ENCODE data around the gene VAT1L. TPM values are rescaled to one million over a fixed set of nuclear protein-coding genes. Genes with fewer than 3 reads are reported as not detected.

Gene VAT1L
- total RNA-seq, 1 experiment from 2014 or later: not detected

- no peak for TF ChIP-seq CTCF (IDR thresholded peaks at IDR 0.05; ENCODE audit: unreplicated experiment)
- Mint-ChIP-seq H3K9me3 (ENCODE audit: low read depth, unreplicated experiment) (peaks cover 3% of the 10 kb centered on the region), H3K36me3 (ENCODE audit: insufficient read depth, unreplicated experiment) (no peaks in the 10 kb centered on the region), H3K4me3 (ENCODE audit: low read depth, unreplicated experiment) (no peak overlapping the region), H3K27me3 (ENCODE audit: unreplicated experiment) (peaks cover 30% of the 10 kb centered on the region), H3K4me1 (ENCODE audit: low read depth, unreplicated experiment) (no peaks in the 10 kb centered on the region), H3K27ac (ENCODE audit: unreplicated experiment) (no peak overlapping the region)
- CTCF ChIA-PET: no interaction called here
- no peak for DNase-seq
- no TSS peak for BruUV-seq (replicated peaks)
- intact Hi-C loops (cut with micrococcal nuclease; ENCODE audit: unreplicated experiment): no loop called here
Observed at GRCh38 chr16:77993111-77993985, 205.0 kb downstream of the VAT1L start.

GRCh38 chr16:77995843-77996455 lies 207.6 kb downstream of the VAT1L start:
- CTCF ChIA-PET: no interaction called here

DNA sequence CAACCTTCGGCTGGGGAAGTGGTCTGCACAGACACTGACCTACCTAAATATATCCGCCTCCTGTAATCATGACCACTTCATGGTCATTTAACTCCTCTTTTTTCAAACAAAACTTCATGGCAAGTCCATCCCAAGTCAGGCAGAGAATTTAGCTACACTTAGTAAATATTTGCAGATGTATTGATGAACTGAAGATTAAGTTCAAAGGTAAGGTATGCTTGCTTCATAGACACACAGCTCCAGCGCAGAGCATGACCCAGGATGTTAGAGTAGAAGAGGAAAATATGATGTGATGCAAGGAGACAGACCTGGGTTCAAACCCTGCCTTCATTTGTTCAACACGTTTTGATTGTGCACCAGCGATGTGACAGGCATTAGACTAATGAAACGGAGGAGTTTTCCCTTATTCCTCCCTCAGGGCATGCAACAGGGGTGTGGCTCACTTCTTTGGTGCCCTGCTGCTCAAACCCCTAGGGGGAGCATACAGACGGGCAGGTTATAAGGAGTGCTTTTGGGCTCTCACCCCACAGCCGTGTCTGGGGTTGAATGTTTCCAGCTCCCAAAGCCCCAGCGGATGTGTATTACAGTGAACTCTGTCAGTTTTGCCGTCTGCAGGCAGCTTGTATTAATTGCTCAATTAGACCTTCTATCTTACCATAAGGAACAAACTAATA lies 210.1 kb downstream of the VAT1L start:
- CTCF ChIA-PET: no interaction called here
- Mint-ChIP-seq H3K9me3 (ENCODE audit: low read depth, unreplicated experiment) (peaks cover 4% of the 10 kb centered on the region), H3K36me3 (ENCODE audit: insufficient read depth, unreplicated experiment) (no peaks in the 10 kb centered on the region), H3K4me1 (ENCODE audit: low read depth, unreplicated experiment) (no peaks in the 10 kb centered on the region), H3K27ac (ENCODE audit: unreplicated experiment) (no peak overlapping the region), H3K27me3 (ENCODE audit: unreplicated experiment) (no peaks in the 10 kb centered on the region), H3K4me3 (ENCODE audit: low read depth, unreplicated experiment) (no peak overlapping the region)
- intact Hi-C loops (cut with micrococcal nuclease; ENCODE audit: unreplicated experiment): no loop called here
- BruUV-seq (replicated peaks): no TSS peak
- no peak for DNase-seq
- TF ChIP-seq CTCF (IDR thresholded peaks at IDR 0.05; ENCODE audit: unreplicated experiment): no peak

More at GRCh38 chr16:77995843-77996455, 207.6 kb downstream of the VAT1L start:
- no peak for TF ChIP-seq CTCF (IDR thresholded peaks at IDR 0.05; ENCODE audit: unreplicated experiment)
- Mint-ChIP-seq H3K27me3 (ENCODE audit: unreplicated experiment) (peaks cover 14% of the 10 kb centered on the region), H3K36me3 (ENCODE audit: insufficient read depth, unreplicated experiment) (no peaks in the 10 kb centered on the region), H3K9me3 (ENCODE audit: low read depth, unreplicated experiment) (peaks cover 4% of the 10 kb centered on the region), H3K27ac (ENCODE audit: unreplicated experiment) (no peak overlapping the region), H3K4me1 (ENCODE audit: low read depth, unreplicated experiment) (no peaks in the 10 kb centered on the region), H3K4me3 (ENCODE audit: low read depth, unreplicated experiment) (no peak overlapping the region)
- intact Hi-C loops (cut with micrococcal nuclease; ENCODE audit: unreplicated experiment): no loop called here
- no TSS peak for BruUV-seq (replicated peaks)
- no peak for DNase-seq

DNA sequence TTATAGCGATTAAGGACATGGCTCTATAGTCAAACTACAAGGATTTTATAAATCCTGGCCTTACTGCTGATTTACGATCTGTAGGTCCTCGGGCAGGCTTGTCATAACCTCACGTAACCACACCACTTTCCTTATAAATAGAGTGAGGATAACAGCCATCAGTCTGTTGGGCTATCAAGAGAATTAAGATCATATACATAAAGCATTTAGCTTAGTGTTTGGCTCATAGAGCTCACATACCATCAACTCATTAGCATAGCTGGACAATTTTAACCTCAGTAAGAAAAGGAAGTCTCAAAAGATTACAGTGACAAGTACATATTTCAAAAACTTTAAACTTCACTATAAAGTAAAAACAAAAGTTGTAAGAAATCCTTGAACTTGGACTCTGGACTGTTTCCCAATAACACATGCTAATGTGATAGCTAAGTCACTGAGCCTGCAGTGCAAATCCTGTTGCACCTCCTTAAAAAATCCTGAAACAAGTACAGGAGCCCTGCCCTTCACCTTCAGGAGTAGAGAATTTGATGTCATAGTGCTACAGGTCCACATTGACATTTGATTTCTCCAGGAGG lies 213.2 kb downstream of the VAT1L start:
- no TSS peak for BruUV-seq (replicated peaks)
- no peak overlapping the region for H3K4me3 Mint-ChIP-seq (ENCODE audit: low read depth, unreplicated experiment)
- no peak for TF ChIP-seq CTCF (IDR thresholded peaks at IDR 0.05; ENCODE audit: unreplicated experiment)
- H3K27ac Mint-ChIP-seq (ENCODE audit: unreplicated experiment): no peak overlapping the region
- CTCF ChIA-PET: no interaction called here
- H3K4me1 Mint-ChIP-seq (ENCODE audit: low read depth, unreplicated experiment): no peaks in the 10 kb centered on the region
- intact Hi-C loops (cut with micrococcal nuclease; ENCODE audit: unreplicated experiment): loop anchor here (5.0 kb wide), 1 partner anchor 49 kb away; no protein-coding TSS in a partner anchor
- no peaks in the 10 kb centered on the region for H3K36me3 Mint-ChIP-seq (ENCODE audit: insufficient read depth, unreplicated experiment)
- DNase-seq: no peak
- H3K27me3 Mint-ChIP-seq (ENCODE audit: unreplicated experiment): no peaks in the 10 kb centered on the region
- H3K9me3 Mint-ChIP-seq (ENCODE audit: low read depth, unreplicated experiment): peaks cover 2% of the 10 kb centered on the region
